ENCODE measurements around the gene NEUROD2.

NEUROD2 gene

GRCh38 chr17:39607851-39608130 is at the start of gene NEUROD2:
TSS of gene NEUROD2 (minus strand) at chr17:39607920. CDS start at chr17:39606599, 1,321 bp downstream.
- H3K27ac ChIP-seq (ENCODE audit: low read depth, low read length): no peak within 1 kb of the TSS
- H3K9ac ChIP-seq (ENCODE audit: low read length): no peak within 1 kb of the TSS
- peaks cover 15% of the 10 kb centered on the region for H3K4me1 ChIP-seq (ENCODE audit: control insufficient read depth, insufficient read depth, low read length)
- peak within 1 kb of the TSS; percentile 53 for H3K4me3 ChIP-seq (ENCODE audit: low read depth, low read length)
- no peaks in the 10 kb centered on the region for H3K36me3 ChIP-seq (ENCODE audit: control insufficient read depth, insufficient read depth, low read length)
- peaks cover 100% of the 10 kb centered on the region for H3K27me3 ChIP-seq (ENCODE audit: control insufficient read depth, insufficient read depth, low read length)
- no peaks in the 10 kb centered on the region for H3K9me3 ChIP-seq (ENCODE audit: control insufficient read depth, insufficient read depth, low read depth, low read length)

GRCh38 chr17:39655105-39655504 is 47.4 kb upstream of the NEUROD2 start:
- Histone ChIP-seq H3K36me3 (ENCODE audit: control insufficient read depth, insufficient read depth, low read length) (peaks cover 11% of the 10 kb centered on the region), H3K27me3 (ENCODE audit: control insufficient read depth, insufficient read depth, low read length) (no peaks in the 10 kb centered on the region), H3K27ac (ENCODE audit: low read depth, low read length) (no peak overlapping the region), H3K4me3 (ENCODE audit: low read depth, low read length) (no peak overlapping the region), H3K9me3 (ENCODE audit: control insufficient read depth, insufficient read depth, low read depth, low read length) (no peaks in the 10 kb centered on the region), H3K9ac (ENCODE audit: low read length) (no peak overlapping the region), H3K4me1 (ENCODE audit: control insufficient read depth, insufficient read depth, low read length) (peaks cover 26% of the 10 kb centered on the region)

GRCh38 chr17:39653662-39654331 is 46.1 kb upstream of the NEUROD2 start:
- Histone ChIP-seq H3K9ac (ENCODE audit: low read length) (no peak overlapping the region), H3K4me1 (ENCODE audit: control insufficient read depth, insufficient read depth, low read length) (peaks cover 28% of the 10 kb centered on the region), H3K27ac (ENCODE audit: low read depth, low read length) (no peak overlapping the region)

GRCh38 chr17:39653316-39653661 is 45.6 kb upstream of the NEUROD2 start:
- Histone ChIP-seq H3K4me3 (ENCODE audit: low read depth, low read length) (no peak overlapping the region), H3K4me1 (ENCODE audit: control insufficient read depth, insufficient read depth, low read length) (peaks cover 31% of the 10 kb centered on the region), H3K27ac (ENCODE audit: low read depth, low read length) (no peak overlapping the region), H3K36me3 (ENCODE audit: control insufficient read depth, insufficient read depth, low read length) (0 out of 2 replicates have a peak, but pooled peaks cover 4% of the 10 kb centered on the region), H3K9ac (ENCODE audit: low read length) (no peak overlapping the region), H3K27me3 (ENCODE audit: control insufficient read depth, insufficient read depth, low read length) (no peaks in the 10 kb centered on the region), H3K9me3 (ENCODE audit: control insufficient read depth, insufficient read depth, low read depth, low read length) (no peaks in the 10 kb centered on the region)

More at GRCh38 chr17:39653662-39654331, 46.1 kb upstream of the NEUROD2 start:
- 0 out of 2 replicates have a peak, but pooled peaks cover 7% of the 10 kb centered on the region for H3K36me3 ChIP-seq (ENCODE audit: control insufficient read depth, insufficient read depth, low read length)
- H3K9me3 ChIP-seq (ENCODE audit: control insufficient read depth, insufficient read depth, low read depth, low read length): no peaks in the 10 kb centered on the region
- H3K27me3 ChIP-seq (ENCODE audit: control insufficient read depth, insufficient read depth, low read length): no peaks in the 10 kb centered on the region
- no peak overlapping the region for H3K4me3 ChIP-seq (ENCODE audit: low read depth, low read length)

GRCh38 chr17:39652587-39653315 is 45.0 kb upstream of the NEUROD2 start:
- Histone ChIP-seq H3K4me1 (ENCODE audit: control insufficient read depth, insufficient read depth, low read length) (peaks cover 31% of the 10 kb centered on the region), H3K27me3 (ENCODE audit: control insufficient read depth, insufficient read depth, low read length) (no peaks in the 10 kb centered on the region), H3K27ac (ENCODE audit: low read depth, low read length) (no peak overlapping the region), H3K4me3 (ENCODE audit: low read depth, low read length) (no peak overlapping the region), H3K36me3 (ENCODE audit: control insufficient read depth, insufficient read depth, low read length) (0 out of 2 replicates have a peak, but pooled peaks cover 4% of the 10 kb centered on the region), H3K9ac (ENCODE audit: low read length) (no peak overlapping the region), H3K9me3 (ENCODE audit: control insufficient read depth, insufficient read depth, low read depth, low read length) (no peaks in the 10 kb centered on the region)

- H3K27ac ChIP-seq (ENCODE audit: low read depth, low read length): no peak overlapping the region
These were observed 44.3 kb upstream of the NEUROD2 start for GRCh38 chr17:39651923-39652586.

GRCh38 chr17:39650121-39650579 is 42.4 kb upstream of the NEUROD2 start:
- Histone ChIP-seq H3K36me3 (ENCODE audit: control insufficient read depth, insufficient read depth, low read length) (0 out of 2 replicates have a peak, but pooled peaks cover 4% of the 10 kb centered on the region), H3K27me3 (ENCODE audit: control insufficient read depth, insufficient read depth, low read length) (no peaks in the 10 kb centered on the region), H3K4me1 (ENCODE audit: control insufficient read depth, insufficient read depth, low read length) (peaks cover 36% of the 10 kb centered on the region), H3K27ac (ENCODE audit: low read depth, low read length) (no peak overlapping the region), H3K9me3 (ENCODE audit: control insufficient read depth, insufficient read depth, low read depth, low read length) (no peaks in the 10 kb centered on the region), H3K9ac (ENCODE audit: low read length) (no peak overlapping the region), H3K4me3 (ENCODE audit: low read depth, low read length) (no peak overlapping the region)

More at GRCh38 chr17:39651923-39652586, 44.3 kb upstream of the NEUROD2 start:
- no peak overlapping the region for H3K4me3 ChIP-seq (ENCODE audit: low read depth, low read length)
- H3K36me3 ChIP-seq (ENCODE audit: control insufficient read depth, insufficient read depth, low read length): 0 out of 2 replicates have a peak, but pooled peaks cover 4% of the 10 kb centered on the region
- peaks cover 31% of the 10 kb centered on the region for H3K4me1 ChIP-seq (ENCODE audit: control insufficient read depth, insufficient read depth, low read length)
- no peaks in the 10 kb centered on the region for H3K9me3 ChIP-seq (ENCODE audit: control insufficient read depth, insufficient read depth, low read depth, low read length)
- H3K27me3 ChIP-seq (ENCODE audit: control insufficient read depth, insufficient read depth, low read length): no peaks in the 10 kb centered on the region
- H3K9ac ChIP-seq (ENCODE audit: low read length): no peak overlapping the region

- Histone ChIP-seq H3K27ac (ENCODE audit: low read depth, low read length) (no peak overlapping the region), H3K4me1 (ENCODE audit: control insufficient read depth, insufficient read depth, low read length) (peaks cover 45% of the 10 kb centered on the region), H3K4me3 (ENCODE audit: low read depth, low read length) (no peak overlapping the region), H3K9me3 (ENCODE audit: control insufficient read depth, insufficient read depth, low read depth, low read length) (no peaks in the 10 kb centered on the region), H3K9ac (ENCODE audit: low read length) (no peak overlapping the region), H3K36me3 (ENCODE audit: control insufficient read depth, insufficient read depth, low read length) (0 out of 2 replicates have a peak, but pooled peaks cover 4% of the 10 kb centered on the region), H3K27me3 (ENCODE audit: control insufficient read depth, insufficient read depth, low read length) (no peaks in the 10 kb centered on the region)
These were observed 41.1 kb upstream of the NEUROD2 start for GRCh38 chr17:39648616-39649366.

GRCh38 chr17:39647256-39647655 is 39.5 kb upstream of the NEUROD2 start:
- Histone ChIP-seq H3K4me1 (ENCODE audit: control insufficient read depth, insufficient read depth, low read length) (peaks cover 40% of the 10 kb centered on the region), H3K9ac (ENCODE audit: low read length) (no peak overlapping the region), H3K36me3 (ENCODE audit: control insufficient read depth, insufficient read depth, low read length) (0 out of 2 replicates have a peak, but pooled peaks cover 4% of the 10 kb centered on the region), H3K27ac (ENCODE audit: low read depth, low read length) (no peak overlapping the region), H3K9me3 (ENCODE audit: control insufficient read depth, insufficient read depth, low read depth, low read length) (no peaks in the 10 kb centered on the region), H3K4me3 (ENCODE audit: low read depth, low read length) (no peak overlapping the region), H3K27me3 (ENCODE audit: control insufficient read depth, insufficient read depth, low read length) (no peaks in the 10 kb centered on the region)

- Histone ChIP-seq H3K4me3 (ENCODE audit: low read depth, low read length) (no peak overlapping the region), H3K36me3 (ENCODE audit: control insufficient read depth, insufficient read depth, low read length) (no peaks in the 10 kb centered on the region), H3K9me3 (ENCODE audit: control insufficient read depth, insufficient read depth, low read depth, low read length) (no peaks in the 10 kb centered on the region), H3K9ac (ENCODE audit: low read length) (no peak overlapping the region), H3K4me1 (ENCODE audit: control insufficient read depth, insufficient read depth, low read length) (peaks cover 40% of the 10 kb centered on the region), H3K27ac (ENCODE audit: low read depth, low read length) (no peak overlapping the region), H3K27me3 (ENCODE audit: control insufficient read depth, insufficient read depth, low read length) (no peaks in the 10 kb centered on the region)
These were observed 35.6 kb upstream of the NEUROD2 start for GRCh38 chr17:39643271-39643670.

All from HUES6 (cell line).